DND-41 (cell line): Measurements from ENCODE around the gene IFT43.

Source experiments
- CTCF ChIP-seq: IDR thresholded peaks from 2 replicates; pipeline ENCODE4 v1.5.1; 2012; ENCODE audit warnings: borderline replicate concordance, low read length, moderate library complexity, mild to moderate bottlenecking; ENCODE audit not compliant: poor library complexity, severe bottlenecking; ENCODE audit errors: extremely low read depth
- EZH2 ChIP-seq: IDR thresholded peaks from 3 replicates; pipeline ENCODE4 v1.6.1; 2012; ENCODE audit warnings: borderline replicate concordance, low read depth, mild to moderate bottlenecking, moderate library complexity, low read length, inconsistent platforms; ENCODE audit not compliant: severe bottlenecking

GRCh38 chr14:76040704-76041103 is 55.1 kb downstream of the IFT43 start:
- TF ChIP-seq CTCF (no peak), EZH2 (no peak)
